HG03442 (cell line): ENCODE measurements around the gene UGT2B15.
"Not testable (repeated sequence)": the region's sequence is repeated elsewhere in the genome, so short reads cannot be mapped to it uniquely, and the experiment has no call there.

Experiments used
- ATAC-seq: cut with Tn5 transposase; IDR thresholded peaks from one replicate; pipeline ENCODE4 v1.9.1; 2021; ENCODE audit warnings: mild to moderate bottlenecking, moderate library complexity; ENCODE audit not compliant: unreplicated experiment

Gene UGT2B15

DNA sequence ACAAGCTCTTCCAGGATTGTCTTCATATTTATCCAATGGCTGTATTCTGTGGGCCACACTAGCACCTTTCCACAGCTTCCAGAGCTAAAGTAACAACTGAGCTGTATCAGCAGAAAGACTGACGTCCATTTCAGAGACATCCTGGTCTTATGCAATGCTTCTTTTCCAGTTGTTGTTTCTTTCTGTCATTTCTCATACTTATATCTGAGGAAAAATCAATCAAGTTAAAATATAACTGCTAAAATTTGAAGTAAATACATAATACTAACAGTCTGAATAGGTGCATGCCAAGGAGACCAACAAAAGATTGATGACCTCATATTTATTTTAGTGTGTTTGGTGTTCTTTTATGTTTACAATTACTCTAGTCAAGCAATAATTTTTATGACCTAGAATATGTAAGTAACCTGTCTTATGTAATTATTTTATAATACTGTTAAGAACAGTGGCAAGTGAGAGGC lies at the start of gene UGT2B15:
TSS of gene UGT2B15 (minus strand) at position 174 of the 461 bp plus-strand sequence. CDS start at position 140, 34 bp downstream.
- not testable (repeated sequence) for ATAC-seq

DNA sequence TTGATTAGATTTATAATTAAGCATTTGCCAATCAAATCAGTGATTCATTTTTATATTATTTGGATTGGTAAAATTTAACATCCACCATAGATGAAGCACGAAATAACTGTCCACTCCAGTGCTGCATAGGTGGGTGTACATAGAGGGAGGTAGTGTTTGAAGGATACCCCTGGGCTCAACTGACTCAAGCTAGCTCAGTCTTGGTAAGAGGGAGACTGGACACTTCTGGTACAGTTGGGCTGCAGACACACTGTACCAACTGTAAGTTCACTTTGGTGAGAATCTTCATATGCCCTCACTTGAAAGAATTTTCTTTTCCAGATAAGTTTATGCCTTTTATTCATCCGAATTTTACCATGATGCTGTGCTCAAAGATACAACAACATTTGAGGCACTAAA lies 48.6 kb upstream of the UGT2B15 start:
- ATAC-seq: no peak

DNA sequence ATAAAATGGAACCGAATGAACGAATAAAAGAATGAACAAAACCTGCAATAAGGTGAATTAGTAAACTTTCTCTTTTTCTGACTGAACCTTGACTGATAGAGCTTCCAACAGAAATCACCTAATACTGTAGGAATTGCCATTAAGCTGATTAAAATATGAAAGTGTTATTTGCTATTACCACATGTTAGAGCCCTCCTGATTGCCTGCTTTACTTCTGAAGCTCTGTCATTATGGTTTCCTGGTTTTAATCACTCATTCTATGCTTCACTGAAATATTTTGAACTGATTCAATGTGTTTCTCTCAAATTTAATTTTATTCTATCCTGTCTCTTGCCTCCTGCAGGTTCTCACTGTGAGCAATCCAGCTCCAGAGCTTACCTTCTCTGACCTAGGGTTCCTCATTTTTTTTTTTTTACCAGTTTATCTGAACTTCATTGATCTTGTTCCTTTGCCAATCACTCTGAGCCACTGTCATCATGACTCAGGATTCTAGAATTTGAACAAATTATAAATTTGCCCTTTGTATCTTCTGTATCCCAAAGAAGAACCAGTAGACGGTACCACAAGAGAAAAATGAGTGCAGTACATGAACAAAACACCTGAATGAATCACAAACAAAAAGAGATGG lies 48.1 kb upstream of the UGT2B15 start:
- no peak for ATAC-seq

DNA sequence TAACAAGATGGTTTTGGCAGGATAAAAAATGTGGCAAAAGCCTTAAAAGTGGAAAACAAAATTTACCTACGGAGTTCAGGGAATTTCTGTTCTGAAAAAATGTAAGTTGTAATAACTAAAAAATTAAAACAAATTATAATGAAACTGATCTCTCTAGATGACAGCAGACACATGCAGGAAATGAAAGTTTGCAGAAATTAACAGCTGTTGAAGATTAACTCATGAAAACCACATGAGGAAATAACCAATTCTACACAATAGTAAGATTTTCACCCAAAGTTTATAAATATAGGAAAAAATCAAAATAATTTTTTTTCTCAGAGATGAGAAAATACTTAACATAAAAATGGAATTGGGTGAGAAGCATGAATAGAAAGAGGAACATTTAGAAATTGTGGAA lies 47.5 kb upstream of the UGT2B15 start:
- no peak for ATAC-seq

DNA sequence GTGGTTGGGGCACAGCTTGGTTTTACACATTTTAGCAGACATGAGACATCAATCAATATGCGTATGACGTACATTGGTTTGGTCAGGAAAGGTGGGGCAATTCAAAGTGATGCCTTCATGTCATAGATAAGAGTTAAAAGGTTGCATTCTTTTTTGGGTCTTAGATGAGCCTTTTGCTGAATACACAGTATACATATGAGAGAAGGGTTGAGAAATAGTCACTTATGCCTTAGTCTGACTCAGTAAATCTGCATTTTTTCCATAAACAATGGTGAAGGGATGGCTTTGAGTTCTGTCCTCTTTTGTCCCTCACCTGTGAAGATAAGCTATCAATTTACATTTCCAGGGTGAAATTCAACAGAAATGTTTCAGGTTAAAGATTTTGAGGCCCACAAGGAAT lies 43.9 kb upstream of the UGT2B15 start:
- no peak for ATAC-seq

DNA sequence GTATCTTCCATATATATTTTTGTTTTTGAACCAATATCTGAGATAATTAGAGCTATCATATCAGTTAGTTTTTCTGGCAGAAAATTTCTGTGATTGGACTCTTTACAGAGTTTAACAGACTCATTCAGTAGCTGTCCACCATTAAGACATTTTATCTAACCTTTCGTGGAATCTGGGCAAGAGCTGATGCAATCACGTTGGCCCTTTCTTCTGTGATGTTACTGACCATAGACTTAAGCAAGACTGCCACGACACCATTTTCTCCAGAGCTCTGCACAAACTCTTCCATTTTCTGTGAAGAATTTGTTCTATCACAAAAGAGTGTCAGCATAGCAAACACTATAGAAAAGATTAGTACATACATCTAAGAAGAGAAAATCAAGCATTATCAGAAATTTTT lies 41.8 kb upstream of the UGT2B15 start:
- no peak for ATAC-seq

DNA sequence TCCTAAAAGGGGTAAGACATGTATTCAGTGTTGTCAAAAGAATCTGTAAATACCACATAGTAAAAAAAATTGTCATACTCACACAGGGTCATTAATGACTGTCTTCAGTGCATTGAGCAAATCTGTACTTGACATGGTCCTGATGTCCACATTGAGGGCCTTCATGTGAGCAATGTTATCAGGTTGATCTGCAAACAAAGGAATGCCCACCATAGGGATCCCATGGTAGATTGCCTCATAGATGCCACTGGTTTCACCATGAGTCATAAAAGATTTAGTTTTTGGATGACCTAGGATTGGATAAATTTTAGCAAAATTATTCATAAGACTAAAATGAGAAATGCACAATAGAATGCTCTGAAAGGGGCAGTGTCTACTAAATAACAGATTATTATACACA lies 38.1 kb upstream of the UGT2B15 start:
- ATAC-seq: no peak

DNA sequence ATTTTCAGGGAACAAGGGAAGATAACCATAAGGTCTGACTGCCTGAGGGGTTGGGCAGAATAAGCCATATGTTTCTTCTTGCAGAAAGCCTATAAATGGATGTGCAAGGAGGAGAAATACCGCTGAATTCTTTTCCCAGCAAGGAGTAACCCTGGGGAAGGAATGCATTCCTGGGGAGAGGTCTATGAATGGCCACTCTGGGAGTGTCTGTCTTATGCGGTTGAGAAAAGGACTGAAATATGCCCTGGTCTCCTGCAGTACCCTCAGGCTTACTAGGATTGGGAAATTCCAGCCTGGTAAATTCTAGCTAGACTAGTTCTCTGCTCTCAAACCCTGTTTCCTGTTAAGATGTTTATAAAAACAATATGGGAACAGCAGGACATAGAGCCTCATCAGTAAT lies 32.7 kb upstream of the UGT2B15 start:
- not testable (repeated sequence) for ATAC-seq

DNA sequence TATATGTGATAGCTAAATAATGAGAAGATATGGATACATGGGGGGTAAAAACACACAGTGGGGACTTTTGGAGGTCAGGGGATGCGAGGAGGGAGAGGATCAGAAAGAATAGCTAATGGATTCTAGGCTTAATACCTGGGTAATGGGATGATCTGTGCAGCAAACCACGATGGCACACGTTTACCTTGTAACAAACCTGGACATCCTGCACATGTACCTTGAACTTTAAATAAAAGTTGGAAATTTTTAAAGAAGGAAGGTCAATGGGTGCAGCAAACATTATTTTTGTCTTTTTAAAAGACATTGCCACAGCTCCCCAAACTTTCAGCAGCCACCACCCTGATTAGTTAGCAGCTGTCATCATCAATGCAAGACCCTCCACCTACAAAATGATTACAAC lies 29.7 kb upstream of the UGT2B15 start:
- no peak for ATAC-seq

DNA sequence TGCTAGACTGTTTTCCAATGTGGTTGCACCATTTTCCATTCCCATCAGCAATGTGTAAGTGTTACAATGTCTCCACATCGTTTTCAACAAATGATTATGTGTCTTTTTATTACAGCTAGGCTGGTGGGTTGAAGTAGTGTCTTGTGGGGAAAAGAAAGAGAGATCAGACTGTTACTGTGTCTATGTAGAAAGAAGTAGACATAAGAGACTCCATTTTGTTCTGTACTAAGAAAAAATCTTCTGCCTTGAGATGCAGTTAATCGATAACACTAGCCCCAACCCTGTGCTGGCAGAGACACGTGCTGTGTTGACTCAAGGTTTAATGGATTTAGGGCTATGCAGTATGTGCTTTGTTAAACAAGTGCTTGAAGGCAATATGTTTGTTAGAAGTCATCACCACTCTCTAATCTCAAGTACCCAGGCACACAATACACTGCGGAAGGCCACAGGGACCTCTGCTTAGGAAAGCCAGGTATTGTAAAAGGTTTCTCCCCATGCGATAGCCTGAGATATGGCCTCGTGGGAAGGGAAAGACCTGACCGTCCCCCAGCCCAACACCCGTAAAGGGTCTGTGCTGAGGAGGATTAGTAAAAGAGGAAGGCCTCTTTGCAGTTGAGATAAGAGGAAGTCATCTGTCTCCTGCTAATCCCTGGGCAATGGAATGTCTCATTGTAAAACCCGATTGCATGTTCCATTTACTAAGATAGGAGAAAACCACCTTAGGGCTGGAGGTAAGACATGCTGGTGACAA lies 23.0 kb upstream of the UGT2B15 start:
- ATAC-seq: no peak

DNA sequence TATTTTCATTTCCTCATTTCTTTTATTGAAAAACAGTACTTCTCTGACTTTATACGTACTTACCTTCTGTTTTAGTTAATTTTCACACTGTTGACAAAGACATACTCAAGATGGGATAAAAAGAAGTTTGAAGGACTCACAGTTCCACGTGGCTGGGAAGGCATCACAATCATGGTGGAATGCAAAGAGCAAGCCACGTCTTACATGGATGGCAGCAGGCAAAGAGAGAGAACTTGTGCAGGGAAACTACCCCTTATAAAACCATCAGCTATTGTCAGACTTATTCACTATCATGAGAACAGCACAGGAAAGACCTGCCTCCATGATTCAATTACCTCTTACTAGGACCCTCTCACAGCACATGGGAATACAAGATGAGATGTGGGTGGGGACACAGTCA lies 20.7 kb upstream of the UGT2B15 start:
- ATAC-seq: no peak

DNA sequence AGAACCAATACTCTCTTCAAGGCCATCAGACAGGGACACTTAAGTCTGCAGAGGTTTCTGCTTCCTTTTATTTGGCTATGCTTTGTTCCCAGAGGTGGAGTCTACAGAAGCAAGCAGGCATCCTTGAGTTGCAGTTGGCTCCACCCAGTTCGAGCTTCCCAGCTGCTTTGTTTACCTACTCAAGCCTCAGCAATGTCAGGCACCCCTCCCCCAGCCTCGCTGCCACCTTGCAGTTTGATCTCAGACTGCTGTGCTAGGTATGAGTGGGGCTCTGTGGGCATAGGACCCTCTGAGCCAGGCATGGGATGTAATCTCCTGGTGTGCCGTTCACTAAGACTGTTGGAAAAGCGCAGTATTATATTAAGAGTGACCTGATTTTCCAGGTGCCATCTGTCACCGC lies 12.6 kb upstream of the UGT2B15 start:
- no peak for ATAC-seq

DNA sequence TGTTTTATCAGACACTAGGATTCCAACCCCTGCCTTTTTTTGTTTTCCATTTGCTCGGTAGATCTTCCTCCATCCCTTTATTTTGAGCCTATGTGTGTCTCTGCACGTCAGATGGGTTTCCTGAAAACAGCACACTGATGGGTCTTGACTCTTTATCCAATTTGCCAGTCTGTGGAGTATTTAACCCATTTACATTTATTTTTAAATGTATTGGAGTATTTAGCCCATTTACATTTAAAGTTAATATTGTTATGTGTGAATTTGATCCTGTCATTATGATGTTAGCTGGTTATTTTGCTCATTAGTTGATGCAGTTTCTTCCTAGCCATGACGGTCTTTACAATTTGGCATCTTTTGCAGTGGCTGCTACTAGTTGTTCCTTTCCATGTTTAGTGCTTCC lies 10.8 kb upstream of the UGT2B15 start:
- ATAC-seq: not testable (repeated sequence)

DNA sequence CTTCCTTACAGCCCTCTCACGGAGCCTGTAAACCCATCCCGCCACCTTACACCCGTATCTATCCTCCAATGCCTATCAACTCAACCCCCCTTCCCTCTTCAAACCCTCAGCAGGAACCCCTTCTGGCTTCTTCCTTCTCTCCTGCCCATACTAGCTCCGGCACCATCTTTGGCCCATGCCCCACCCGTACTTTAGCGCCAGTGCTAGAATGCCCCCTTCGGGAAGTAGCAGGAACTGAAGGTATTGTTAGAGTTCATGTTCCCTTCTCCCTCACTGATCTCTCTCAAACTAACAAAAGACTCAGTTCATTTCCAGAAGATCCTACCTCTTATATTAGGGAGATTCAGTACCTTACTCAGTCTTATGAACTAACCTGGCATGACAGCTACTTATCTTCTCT lies 2.7 kb upstream of the UGT2B15 start:
- no peak for ATAC-seq

DNA sequence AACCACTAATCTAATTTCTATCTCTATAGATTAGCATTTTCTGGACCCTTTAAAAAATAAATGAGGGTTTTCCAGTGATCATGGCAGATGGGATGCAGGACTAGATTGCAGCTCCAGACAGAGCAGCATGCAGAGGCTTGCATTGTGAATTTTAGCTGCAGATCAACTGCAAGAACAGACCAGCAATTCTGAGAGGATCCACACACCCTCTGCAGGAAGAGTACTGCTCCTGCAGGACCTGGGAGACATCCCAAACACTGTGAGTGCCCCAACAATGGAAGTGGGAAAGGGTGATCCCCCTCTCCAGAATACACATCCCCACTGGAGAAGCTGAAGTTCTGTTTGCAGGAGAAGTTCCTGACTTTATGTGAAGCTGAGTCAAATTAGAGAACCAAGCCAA lies 765 bp upstream of the UGT2B15 start:
- not testable (repeated sequence) for ATAC-seq

DNA sequence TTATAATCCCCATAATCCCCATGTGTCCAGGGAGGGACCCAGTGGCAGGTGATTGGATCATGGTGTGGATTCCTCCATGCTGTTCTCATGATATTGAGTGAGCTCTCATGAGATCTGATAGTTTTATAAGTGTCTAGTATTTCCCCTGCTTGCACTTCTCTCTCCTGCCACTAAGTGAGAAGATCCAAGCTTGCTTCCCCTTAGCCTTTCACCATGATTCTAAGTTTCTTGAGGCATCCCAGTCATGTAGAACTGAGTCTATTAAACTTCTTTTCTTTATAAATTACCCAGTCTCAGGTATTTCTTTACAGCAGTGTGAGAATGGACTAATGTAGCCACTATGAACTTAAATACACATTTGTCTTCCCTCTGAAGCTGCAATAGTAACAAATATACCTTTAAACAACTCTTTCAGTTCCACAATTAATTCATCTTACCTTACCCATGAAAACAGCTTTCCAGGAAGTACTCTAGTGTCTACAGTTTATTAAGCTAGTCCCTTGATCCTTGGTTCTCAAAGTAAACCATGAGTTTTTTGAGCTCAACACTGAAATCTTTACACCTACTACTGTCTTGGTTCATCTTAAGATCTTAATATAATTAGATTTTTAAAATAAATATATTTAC lies 1.8 kb downstream of the UGT2B15 start:
- not testable (repeated sequence) for ATAC-seq

DNA sequence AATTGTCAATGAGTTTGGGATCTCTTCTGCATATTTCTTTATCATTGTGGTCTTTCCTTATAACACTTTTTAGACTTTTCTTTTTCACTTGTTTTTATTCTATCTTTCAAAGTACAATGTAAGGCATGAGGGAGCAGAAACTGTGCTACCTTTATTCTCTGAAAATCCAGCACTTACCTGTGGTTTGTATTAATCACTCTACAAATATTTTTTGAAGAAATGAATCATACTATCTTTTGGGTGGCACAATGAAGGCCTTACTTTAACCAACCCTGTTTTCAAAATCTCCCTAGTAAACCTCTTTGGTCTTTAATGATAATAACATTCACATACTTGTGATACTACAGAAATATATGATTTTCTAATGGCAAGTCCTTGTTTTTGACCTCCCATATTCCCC lies 2.9 kb downstream of the UGT2B15 start:
- ATAC-seq: not testable (repeated sequence)

DNA sequence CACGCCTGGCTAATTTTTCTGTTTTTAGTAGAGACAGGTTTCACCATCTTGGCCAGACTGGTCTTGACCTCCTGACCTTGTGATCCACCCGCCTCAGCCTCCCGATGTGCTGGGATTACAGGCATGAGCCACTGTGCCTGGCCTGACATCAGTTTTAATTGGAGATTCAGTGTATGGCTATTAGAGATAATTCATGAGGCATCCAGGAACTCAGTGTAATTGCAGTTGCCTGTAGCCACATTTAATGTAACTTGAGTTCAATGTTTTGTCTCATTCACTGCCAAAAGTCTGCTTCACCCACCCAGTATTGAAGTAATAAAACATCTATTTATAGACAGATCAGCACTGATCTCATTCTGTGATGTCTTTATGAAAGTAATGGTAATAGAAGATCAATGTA lies 5.7 kb downstream of the UGT2B15 start:
- not testable (repeated sequence) for ATAC-seq

DNA sequence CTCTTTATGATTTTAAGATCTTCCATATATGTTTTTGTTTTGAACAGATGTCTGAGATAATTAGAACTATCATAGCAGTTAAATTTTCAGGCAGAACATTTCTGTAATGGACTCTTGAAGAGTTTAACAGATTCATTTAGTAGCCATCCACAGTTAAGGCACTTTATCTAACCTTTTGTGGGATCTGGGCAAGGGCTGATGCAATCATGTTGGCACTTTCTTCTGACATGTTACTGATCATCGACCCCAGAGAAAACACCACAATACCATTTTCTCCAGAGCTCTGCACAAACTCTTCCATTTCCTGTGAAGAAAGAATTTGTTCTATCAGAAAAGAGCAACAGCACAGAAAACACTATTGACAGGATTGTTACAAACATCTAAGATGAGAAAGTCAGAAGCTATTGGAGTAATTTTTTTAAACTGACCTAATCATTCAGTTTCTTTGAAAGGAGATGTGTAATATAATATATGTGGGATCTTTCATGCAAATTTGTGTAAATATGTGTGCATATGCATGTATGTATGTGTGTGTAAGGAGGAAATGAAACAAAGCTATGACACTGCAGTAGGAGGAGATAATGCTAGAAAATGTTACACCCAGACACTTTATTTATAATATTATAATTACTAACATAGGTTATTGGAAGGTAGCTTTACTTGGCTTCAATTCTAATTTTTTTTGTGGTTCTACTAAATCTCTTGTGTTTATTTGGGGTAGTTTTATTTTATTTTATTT lies 7.4 kb downstream of the UGT2B15 start:
- not testable (repeated sequence) for ATAC-seq

DNA sequence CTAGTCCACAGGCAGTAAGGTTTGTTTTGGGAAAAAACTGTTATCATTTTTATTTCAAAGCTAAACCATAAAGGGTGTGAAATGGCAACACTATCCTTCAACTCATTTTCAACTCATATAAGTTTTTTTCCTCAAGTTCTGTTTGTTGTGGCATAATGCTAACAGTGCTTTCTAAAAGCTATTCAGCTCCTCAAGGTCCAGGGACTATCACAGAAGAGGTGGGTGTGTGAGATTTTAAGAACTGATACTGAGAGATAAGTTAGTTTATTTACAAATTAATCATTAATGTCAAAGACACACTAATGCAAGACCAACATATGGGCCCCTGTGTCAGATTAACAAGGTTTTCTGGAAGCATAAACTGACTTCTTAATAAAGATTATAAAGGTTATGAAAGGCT lies 11.8 kb downstream of the UGT2B15 start:
- ATAC-seq: no peak

DNA sequence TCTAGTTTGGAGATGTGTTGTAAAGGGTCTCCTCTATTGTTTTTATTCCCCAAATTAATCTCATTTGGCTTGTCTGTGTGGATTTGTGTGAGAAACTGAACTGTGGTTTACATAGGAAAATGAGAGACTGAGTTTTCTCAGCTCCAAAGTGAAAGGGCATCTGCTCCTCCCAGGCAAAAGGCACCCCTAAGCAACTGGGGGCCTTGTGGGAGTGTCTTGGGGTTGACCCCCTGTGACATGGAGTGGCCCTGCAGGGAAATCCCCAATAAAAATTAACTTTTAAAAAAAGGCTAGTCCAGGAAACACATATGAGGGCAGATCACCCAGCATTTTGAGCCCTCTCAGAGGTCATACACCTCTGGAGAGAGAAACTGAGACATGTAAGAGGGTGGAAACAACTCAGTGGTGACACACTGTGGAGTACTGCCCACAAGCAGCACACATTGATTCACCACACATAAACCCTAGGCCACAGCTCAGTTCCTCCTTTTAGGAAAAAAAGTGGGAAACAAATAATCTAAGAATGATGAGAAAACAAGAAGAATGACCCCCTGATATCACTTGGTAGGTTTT lies 13.3 kb downstream of the UGT2B15 start:
- peak; percentile 71 for ATAC-seq
